Renal pelvis (tissue), 12 donors: ENCODE data around the gene RNF208. TPM values are rescaled to one million over a fixed set of nuclear protein-coding genes. Genes with fewer than 3 reads are reported as not detected.
"Not testable (repeated sequence)": the region's sequence is repeated elsewhere in the genome, so short reads cannot be mapped to it uniquely, and the experiment has no call there.

Source experiments
- DNase-seq: peaks from one replicate; pipeline ENCODE4 v3.0.0-alpha.2; 2013
- long read RNA-seq, 16 experiments: transcript quantifications; one replicate each; lab custom pipeline, GENCODE V29; 2026
- polyA plus RNA-seq, 3 donors: library from polyadenylated mRNA; unstranded; fragments of 120-200 nt; gene quantifications; one replicate each; pipeline ENCODE4 v1.2.1, GENCODE V29; 2013; ENCODE audit not compliant: insufficient read length in 3 of 3

The RNF208 gene, protein sequence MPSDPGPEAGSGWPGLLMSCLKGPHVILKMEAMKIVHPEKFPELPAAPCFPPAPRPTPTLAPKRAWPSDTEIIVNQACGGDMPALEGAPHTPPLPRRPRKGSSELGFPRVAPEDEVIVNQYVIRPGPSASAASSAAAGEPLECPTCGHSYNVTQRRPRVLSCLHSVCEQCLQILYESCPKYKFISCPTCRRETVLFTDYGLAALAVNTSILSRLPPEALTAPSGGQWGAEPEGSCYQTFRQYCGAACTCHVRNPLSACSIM
- 10 to 100 TPM; 12.8 to 13.8 (median 13.2) TPM for polyA plus RNA-seq
- long read RNA-seq, donor 1, partial matches to known transcripts: 0 of 4 reads
- long read RNA-seq, donor 1, other reads (novel, unspliced or antisense): 0 of 4 reads
- long read RNA-seq, donor 2, partial matches to known transcripts: 0 of 4 reads
- long read RNA-seq, donor 2, other reads (novel, unspliced or antisense): 0 of 4 reads
- long read RNA-seq, donor 3, transcript RNF208-201 (1 exons, 1,077 nt): major isoform, 7 of 7 reads
- long read RNA-seq, donor 3, partial matches to known transcripts: 0 of 7 reads
- long read RNA-seq, donor 3, other reads (novel, unspliced or antisense): 0 of 7 reads
- long read RNA-seq, donor 4, transcript RNF208-201 (1 exons, 1,077 nt): major isoform, 6 of 488 reads
- long read RNA-seq, donor 4, partial matches to known transcripts: 27 of 488 reads
- long read RNA-seq, donor 4, other reads (novel, unspliced or antisense): 455 of 488 reads
- long read RNA-seq, donor 5, transcript RNF208-201 (1 exons, 1,077 nt): major isoform, 8 of 8 reads
- long read RNA-seq, donor 5, partial matches to known transcripts: 0 of 8 reads
- long read RNA-seq, donor 5, other reads (novel, unspliced or antisense): 0 of 8 reads
- long read RNA-seq, donor 6, transcript RNF208-201 (1 exons, 1,077 nt): major isoform, 11 of 11 reads
- long read RNA-seq, donor 6, partial matches to known transcripts: 0 of 11 reads
- long read RNA-seq, donor 6, other reads (novel, unspliced or antisense): 0 of 11 reads
- long read RNA-seq, donor 7, transcript RNF208-201 (1 exons, 1,077 nt): major isoform, 15 of 15 reads
- long read RNA-seq, donor 7, partial matches to known transcripts: 0 of 15 reads
- long read RNA-seq, donor 7, other reads (novel, unspliced or antisense): 0 of 15 reads
- long read RNA-seq, donor 8, partial matches to known transcripts: 0 of 2 reads
- long read RNA-seq, donor 8, other reads (novel, unspliced or antisense): 0 of 2 reads
- long read RNA-seq, donor 9, transcript RNF208-201 (1 exons, 1,077 nt): major isoform, 11 of 11 reads
- long read RNA-seq, donor 9, partial matches to known transcripts: 0 of 11 reads
- long read RNA-seq, donor 9, other reads (novel, unspliced or antisense): 0 of 11 reads
- long read RNA-seq, donor 10, transcript RNF208-201 (1 exons, 1,077 nt): major isoform, 11 of 11 reads
- long read RNA-seq, donor 10, partial matches to known transcripts: 0 of 11 reads
- long read RNA-seq, donor 10, other reads (novel, unspliced or antisense): 0 of 11 reads
- long read RNA-seq, donor 11, transcript RNF208-201 (1 exons, 1,077 nt): major isoform, 11 of 11 reads
- long read RNA-seq, donor 11, partial matches to known transcripts: 0 of 11 reads
- long read RNA-seq, donor 11, other reads (novel, unspliced or antisense): 0 of 11 reads
- long read RNA-seq, donor 12, transcript RNF208-201 (1 exons, 1,077 nt): major isoform, 9 of 9 reads
- long read RNA-seq, donor 12, partial matches to known transcripts: 0 of 9 reads
- long read RNA-seq, donor 12, other reads (novel, unspliced or antisense): 0 of 9 reads
- long read RNA-seq, donor 13, transcript RNF208-201 (1 exons, 1,077 nt): major isoform, 13 of 13 reads
- long read RNA-seq, donor 13, partial matches to known transcripts: 0 of 13 reads
- long read RNA-seq, donor 13, other reads (novel, unspliced or antisense): 0 of 13 reads
- long read RNA-seq, donor 14: 0 reads
- long read RNA-seq, donor 15, transcript RNF208-201 (1 exons, 1,077 nt): major isoform, 8 of 8 reads
- long read RNA-seq, donor 15, partial matches to known transcripts: 0 of 8 reads
- long read RNA-seq, donor 15, other reads (novel, unspliced or antisense): 0 of 8 reads
- long read RNA-seq, donor 16, transcript RNF208-201 (1 exons, 1,077 nt): major isoform, 8 of 8 reads
- long read RNA-seq, donor 16, partial matches to known transcripts: 0 of 8 reads
- long read RNA-seq, donor 16, other reads (novel, unspliced or antisense): 0 of 8 reads

DNA sequence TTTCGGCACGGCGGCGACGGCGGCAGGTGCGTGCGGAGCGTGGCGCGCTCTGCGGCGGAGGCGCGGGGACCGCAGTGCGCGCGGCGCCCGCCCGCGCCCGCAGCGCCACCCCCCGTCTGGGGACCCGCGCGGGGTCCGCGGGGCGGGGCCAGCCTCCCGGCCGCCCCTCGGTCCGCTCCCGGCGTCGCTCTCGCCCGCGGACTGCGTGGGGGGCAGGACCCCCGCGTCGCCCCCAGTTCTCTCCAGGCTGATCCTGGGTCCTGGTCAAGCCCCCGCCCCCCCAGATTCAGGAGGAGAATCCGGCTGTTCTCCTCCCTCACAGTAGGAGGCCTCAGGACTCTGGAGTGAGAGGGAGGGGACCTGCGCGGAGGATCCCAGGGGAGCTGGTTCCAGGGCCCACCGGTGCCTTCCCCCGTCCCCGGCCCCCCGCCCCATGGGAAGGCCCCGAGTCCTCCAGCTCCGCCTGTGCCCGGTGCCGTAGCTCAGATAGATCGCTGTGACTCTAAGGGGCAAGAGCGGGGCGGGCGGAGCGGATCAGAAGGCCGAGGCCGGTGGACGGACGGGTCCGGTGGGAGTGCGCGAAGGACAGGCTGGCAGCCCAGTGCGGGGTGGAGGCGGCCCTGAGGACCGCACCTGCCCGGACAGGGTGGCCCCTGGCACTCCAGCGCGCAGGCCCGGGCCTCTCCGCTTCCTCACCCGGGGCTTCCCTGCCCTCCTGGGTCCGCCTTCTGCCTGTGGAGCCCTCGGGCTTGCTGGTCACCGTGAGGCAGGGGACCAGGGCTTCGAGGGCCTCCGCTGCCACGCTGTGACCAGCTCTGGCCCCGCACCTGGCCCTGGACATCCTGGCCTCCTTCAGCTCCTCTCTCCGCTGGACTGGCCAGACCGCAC, at the start of gene RNF208:
RNF208 (minus strand) TSS at position 51 of the 888 bp plus-strand sequence. CDS start 1,028 bp downstream, outside the sequence.
- DNase-seq: no peak

DNA sequence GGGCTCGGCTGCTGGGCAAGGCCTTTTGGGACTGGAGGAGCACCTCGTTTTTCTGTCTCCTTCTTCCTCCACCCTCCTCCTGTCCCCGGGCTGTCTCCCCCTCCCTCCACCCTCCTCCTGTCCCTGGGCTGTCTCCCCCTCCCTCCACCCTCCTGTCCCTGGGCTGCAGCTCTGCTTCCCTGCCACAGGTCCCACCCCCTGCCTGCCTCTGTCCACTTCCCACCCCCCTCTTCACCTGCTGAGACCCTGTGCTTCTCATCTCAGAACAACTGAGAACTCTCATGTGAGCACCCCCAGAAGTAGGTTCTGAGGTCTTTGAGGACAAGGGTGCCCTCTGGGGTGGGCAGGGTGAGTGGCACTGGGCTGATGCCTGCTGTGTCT, 49.6 kb upstream of the RNF208 start:
- no peak for DNase-seq

DNA sequence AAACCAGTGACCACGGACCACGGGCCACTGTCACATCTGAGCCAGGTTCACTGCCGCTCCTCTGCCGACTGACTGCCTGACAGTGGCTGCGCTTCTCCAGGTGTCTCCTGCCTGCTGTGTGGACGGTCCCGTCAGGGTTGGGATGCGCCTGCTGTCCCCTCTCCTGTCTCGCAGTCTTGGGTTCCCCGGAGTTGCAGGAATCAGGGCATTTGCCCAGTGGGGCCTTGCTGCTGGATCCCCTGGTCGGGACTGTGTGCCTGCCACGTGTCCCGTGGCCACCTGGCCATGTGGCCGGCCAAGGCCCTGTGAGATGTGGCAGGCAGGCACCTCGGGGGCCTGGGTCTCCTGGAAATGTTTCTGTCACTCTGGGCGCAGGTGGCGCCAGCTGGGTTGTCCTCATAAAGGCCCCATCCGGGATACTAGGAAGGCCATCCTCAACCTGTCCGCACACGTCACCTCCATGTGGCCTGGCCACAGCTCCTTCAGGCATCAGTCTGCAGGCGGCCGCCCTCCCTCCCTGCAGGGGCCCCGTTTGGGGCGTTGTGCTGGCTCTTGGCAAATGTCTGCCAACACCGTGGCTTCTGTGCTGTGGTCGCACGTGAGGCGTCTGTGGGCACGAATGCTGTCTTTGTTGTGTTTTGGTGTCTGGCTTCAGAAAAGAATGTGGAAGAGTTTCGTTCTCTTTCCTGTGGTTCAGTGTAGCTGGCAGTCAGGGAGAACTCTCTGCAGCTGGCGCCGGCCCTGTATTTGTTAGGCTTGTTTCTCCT, 49.1 kb upstream of the RNF208 start:
- no peak for DNase-seq

DNA sequence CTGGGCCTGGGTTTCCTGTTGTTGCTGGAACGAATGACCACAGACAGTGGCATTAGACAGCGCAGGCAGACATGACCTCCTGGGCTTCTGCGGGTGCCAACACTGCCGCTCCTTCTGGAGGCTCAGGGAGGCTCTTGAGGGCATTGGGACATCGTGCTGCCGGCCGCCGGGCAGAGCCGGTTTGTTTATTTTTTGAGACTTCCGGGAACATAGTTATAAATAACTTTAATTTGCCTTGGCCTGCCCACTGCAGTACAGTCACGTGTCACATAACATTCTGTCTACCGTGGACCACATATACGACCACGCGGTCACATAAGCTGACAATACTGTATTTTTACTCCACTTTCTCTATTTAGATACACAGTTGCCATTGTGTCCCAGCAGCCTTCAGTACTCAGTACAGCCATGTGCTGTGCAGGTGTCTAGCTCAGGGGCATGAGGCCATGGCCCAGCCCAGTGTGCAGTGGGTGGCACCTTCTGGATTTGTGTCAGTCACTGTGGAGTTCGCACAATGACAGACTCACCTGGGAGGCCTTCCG, 47.3 kb upstream of the RNF208 start:
- no peak for DNase-seq

DNA sequence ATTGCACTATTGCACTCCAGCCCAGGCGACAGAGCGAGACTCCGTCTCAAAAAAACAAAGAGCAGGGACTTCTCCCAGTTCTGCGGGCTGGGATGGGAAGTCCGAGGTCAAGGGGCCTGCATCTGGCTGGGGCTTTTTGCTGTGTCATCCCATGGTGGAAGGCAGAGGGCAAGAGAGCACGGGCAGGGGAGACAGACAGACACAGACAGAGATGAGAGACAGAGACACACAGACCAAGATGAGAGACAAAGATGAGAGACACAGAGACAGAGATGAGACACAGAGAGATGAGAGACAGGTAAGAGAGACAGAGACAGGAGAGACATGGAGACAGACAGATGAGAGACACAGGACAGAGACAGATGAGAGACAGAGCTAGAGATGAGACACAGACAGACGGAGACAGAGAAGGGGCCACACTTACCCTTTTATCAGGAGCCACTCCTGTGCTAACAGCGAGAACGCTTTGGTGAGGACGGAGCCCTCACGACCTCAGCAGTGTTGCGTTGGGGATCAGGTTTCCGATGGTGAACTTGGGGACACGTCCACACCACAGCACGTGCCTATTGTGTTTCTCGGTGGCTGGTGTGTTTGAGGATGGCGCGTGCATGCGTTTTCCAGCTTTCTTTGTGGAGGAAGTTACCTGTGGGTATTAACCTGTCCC, 46.6 kb upstream of the RNF208 start:
- DNase-seq: no peak

DNA sequence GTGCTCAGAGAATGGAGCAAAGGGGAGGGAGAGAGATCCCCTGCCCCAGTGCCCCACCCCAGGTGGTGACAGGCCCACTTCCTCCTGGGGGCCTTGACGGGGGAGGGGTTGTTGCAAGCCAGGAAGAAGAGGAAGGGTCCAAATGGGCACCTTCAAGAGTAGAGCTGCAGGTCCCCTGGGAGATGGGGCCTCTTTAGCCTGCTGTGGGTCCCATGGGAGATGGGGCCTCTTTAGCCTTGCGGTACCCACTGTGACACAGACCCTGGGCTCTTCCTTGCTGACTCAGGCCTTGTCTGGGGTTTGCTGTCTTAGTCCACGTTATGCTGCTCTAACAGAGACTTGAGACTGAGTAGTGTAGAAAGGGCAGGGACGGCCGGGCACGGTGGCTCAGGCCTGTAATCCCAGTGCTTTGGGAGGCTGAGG, 45.9 kb upstream of the RNF208 start:
- DNase-seq: no peak

DNA sequence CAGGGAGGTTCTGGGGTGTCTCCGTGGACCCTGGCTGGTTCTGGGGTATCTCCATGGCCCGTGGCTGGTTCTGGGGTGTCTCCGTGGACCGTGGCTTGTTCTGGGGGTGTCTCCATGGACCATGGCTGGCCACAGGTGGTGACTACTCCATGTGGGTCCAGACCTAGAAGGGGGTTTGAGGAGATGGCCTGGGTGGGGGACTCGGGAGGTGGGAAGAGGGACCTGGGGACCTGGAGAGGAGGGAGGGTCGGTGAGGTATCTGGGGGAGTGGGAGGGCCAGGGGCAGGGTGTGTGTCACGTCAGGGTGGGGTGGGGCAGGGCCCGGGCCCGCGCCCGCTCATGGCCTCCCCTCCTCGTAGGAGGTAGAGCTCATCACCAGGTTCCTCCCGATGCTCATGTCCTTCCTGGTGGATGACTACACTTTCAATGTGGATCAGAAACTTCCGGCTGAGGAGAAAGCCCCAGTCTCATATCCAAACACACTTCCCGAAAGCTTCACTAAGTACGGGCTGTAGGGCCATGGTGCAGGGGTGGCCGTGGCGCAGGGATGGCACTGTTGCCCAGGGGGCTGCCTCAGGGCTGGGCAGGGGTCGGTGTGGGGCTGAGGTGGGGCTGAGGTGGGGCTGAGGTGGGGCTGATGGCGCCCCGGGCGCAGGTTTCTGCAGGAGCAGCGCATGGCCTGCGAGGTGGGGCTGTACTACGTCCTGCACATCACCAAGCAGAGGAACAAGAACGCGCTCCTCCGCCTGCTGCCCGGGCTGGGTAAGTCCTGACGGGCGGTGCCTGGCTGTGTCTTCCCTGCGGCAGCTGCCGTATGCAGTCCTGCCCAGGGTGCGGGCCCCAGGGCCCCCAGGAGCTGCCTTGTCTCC, 44.8 kb upstream of the RNF208 start:
- DNase-seq: no peak

DNA sequence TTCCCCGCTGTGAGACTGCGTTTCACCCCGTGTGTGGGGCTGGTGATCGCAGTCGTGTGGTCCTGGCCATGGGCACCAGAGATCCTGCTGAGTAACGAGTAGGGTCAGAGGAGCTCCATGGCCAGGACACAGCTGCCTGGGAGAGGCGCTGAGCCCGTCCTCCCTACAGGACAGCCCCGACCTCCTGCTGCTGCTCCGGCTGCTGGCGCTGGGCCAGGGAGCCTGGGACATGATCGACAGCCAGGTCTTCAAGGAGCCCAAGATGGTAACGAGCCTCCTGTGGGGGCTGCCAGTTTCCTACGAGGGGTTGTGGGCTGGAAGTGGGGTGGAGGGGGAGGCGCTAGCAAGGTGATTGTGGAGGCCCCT, 44.1 kb upstream of the RNF208 start:
- no peak for DNase-seq

DNA sequence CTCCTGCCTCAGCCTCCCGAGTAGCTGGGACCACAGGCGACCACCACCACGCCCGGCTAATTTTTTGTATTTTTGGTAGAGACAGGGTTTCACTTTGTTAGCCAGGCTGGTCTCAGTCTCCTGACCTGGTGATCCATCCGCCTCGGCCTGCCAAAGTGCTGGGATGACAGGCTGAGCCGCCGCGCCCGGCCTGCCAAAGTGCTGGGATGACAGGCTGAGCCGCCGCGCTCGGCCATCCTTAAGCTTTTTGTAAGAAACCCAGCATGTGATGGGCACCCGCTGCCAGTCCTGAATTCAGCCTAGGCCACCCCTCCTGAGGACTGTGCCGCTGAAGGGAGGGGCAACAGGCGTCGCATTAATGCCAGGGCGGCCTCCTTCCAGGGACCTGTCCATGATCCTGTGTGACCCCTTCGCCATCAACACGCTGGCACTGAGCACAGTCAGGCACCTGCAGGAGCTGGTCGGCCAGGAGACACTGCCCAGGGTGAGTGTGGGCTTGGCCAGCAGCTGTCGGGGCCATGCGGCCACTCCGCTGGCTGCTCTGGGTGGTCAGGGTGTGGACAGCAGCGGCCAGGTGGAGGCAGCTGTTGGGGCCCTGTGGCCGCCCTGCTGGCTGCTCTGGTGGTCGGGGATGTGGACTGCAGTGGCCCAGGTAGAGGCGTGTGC, 43.6 kb upstream of the RNF208 start:
- DNase-seq: no peak

DNA sequence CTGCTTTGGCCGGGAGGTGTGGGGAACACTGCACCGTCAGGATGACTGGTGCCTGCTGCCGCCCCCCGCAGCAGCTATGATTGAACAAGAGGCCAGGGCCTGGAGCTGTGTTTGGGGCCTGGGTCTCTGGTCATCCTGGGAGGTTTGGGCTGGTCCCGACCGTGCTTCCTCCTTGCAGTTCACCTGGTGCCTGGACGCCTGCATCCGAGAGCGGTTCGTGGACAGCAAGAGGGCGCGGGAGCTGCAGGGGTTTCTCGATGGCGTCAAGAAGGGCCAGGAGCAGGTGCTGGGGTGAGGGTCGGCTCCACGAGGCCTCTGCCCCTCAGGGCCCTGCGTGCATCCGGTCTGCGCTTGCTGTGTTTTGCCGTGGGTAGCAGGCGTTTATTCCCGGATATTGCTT, 42.0 kb upstream of the RNF208 start:
- DNase-seq: no peak

DNA sequence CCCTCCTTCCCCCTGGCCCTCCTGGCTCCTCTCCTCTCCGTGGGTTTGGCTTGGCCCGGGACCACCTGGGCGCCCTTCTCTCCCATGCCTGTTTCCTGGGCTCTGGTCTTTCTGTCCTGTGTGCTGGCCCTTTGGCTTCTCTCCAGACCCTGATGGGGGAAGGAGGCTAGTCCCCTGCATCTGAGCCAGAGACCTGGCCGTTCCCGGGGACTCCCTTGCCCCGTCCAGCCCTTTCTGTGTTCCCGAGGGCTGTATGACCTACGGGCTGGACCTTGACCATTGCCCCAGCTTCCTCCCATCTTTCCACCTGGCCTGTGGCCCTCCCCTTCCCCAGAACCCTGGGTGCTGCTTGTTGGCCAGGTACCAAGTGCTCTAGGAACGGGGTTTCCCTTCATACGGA, 41.5 kb upstream of the RNF208 start:
- DNase-seq: no peak

DNA sequence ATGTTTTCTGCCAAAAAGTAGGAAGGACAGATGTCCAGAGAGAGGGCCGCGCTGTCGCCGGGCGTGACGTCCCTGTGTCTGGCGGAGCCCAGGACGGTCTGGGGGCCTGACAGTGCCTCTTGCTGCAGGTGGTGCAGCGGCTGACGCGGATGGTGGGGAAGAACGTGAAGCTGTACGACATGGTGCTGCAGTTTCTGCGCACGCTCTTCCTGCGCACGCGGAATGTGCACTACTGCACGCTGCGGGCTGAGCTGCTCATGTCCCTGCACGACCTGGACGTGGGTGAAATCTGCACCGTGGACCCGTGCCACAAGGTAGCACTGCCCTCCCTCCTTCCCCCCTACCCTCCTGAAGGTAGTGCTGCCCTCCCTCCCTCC, 40.9 kb upstream of the RNF208 start:
- DNase-seq: no peak

DNA sequence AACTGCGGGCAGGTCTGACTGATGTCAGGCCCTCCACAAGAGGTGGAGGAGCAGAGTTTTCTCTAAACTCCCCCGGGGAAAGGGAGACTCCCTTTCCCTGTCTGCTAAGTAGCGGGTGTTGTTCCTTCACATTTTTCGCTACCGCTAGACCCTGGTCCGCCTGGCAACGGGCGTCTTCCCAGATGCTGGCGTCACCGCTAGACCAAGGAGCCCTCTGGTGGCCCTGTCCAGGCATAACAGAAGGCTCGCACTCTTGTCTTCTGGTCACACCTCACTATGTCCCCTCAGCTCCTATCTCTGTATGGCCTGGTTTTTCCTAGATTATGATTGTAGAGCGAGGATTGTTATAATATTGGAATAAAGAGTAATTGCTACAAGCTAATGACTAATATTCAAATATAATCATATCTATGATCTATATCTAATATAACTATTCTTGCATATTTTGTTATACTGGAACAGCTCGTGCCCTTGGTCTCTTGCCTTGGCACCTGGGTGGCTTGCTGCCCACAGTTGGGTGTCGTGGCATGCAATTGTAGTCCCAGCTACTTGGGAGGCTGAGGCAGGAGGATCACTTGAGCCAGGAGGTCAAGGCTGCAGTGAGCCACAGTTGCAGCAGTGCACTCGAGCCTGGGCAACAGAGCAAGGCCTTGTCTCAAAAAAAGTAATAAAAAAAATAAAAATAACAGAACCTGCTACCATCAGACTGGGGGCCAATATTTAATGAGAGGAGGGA, 40.3 kb upstream of the RNF208 start:
- not testable (repeated sequence) for DNase-seq

DNA sequence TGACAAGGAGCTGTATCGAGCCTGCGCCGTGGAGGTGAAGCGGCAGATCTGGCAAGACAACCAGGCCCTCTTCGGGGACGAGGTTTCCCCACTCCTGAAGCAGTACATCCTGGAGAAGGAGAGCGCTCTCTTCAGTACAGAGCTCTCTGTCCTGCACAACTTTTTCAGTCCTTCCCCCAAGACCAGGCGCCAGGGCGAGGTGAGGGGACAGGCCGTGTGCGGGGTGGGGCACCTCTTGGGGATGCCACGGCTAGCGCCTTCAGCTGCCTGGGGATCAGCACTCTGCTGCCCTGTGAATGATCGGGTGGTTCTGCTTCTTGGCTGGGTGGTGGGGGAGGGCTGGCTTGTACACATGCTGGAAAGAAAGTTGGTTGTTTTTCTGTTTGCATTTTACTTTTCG, 34.8 kb upstream of the RNF208 start:
- DNase-seq: no peak

DNA sequence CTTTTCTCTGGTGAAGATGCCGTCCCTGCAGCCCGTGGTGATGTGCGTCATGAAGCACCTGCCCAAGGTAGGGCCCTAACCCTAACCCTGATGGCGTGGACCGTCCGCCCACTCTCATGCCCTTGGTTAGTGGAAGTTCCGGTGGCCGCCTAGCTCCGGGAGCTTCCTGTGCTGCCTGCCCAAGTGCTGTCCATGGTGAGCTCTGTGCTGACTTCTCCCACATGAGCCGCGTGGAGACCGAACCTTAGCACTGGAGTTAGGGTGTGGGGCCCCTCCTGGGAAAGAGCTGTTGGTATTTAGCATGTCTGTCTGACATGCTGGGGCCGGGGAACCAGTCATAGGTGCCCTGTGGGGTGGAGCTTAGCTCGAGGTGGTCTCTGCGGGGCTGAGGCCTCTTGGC, 34.3 kb upstream of the RNF208 start:
- DNase-seq: no peak
